Hepatocyte (in vitro differentiated cells): ENCODE measurements around the gene BSN. TPM values are rescaled to one million over a fixed set of nuclear protein-coding genes. Genes with fewer than 3 reads are reported as not detected.
A peak's percentile ranks its signal among the peaks of the same experiment; 100 is the strongest.

Experiments used
- DNase-seq: peaks from one replicate; pipeline ENCODE4 v3.0.0-alpha.2; 2016; ENCODE audit warnings: low spot score
- H2AFZ ChIP-seq: fragments of 200-600 bp; sonication (generic); 2 replicates; pipeline ENCODE4 v1.6.0; 2016; ENCODE audit warnings: antibody characterized with exemption, mild to moderate bottlenecking
- H3K27ac ChIP-seq: fragments of 200-600 bp; sonication (generic); 2 replicates; pipeline ENCODE4 v1.5.1; 2016; ENCODE audit warnings: mild to moderate bottlenecking
- H3K27me3 ChIP-seq: fragments of 200-600 bp; sonication (generic); 2 replicates; pipeline ENCODE4 v1.6.1; 2016
- H3K36me3 ChIP-seq: fragments of 200-600 bp; sonication (generic); replicated peaks from 2 replicates; pipeline ENCODE4 v1.5.1; 2016; ENCODE audit warnings: low read depth; ENCODE audit not compliant: insufficient read depth
- H3K4me1 ChIP-seq: fragments of 200-600 bp; sonication (generic); 2 replicates; pipeline ENCODE4 v1.5.1; 2016; ENCODE audit warnings: mild to moderate bottlenecking, moderate library complexity; ENCODE audit not compliant: insufficient read depth
- H3K4me2 ChIP-seq: fragments of 200-600 bp; sonication (generic); 2 replicates; pipeline ENCODE4 v1.6.0; 2016
- H3K4me3 ChIP-seq: fragments of 200-600 bp; sonication (generic); 2 replicates; pipeline ENCODE4 v1.5.1; 2016; ENCODE audit warnings: mild to moderate bottlenecking
- H3K79me2 ChIP-seq: fragments of 200-600 bp; sonication (generic); 2 replicates; pipeline ENCODE4 v1.6.0; 2017; ENCODE audit warnings: mild to moderate bottlenecking
- H3K9me2 ChIP-seq: fragments of 200-600 bp; sonication (generic); replicated peaks from 2 replicates; pipeline ENCODE4 v1.6.0; 2017; ENCODE audit warnings: mild to moderate bottlenecking; ENCODE audit not compliant: insufficient read depth
- H3K9me3 ChIP-seq: fragments of 200-600 bp; sonication (generic); 2 replicates; pipeline ENCODE4 v1.5.1; 2016; ENCODE audit warnings: low read depth, mild to moderate bottlenecking
- H4K20me1 ChIP-seq: fragments of 200-600 bp; sonication (generic); 2 replicates; pipeline ENCODE4 v1.6.0; 2016; ENCODE audit warnings: mild to moderate bottlenecking; ENCODE audit not compliant: insufficient read depth, poor library complexity, severe bottlenecking
- CTCF ChIP-seq: fragments of 200-600 bp; sonication (generic); IDR thresholded peaks from 2 replicates; pipeline ENCODE4 v1.5.1; 2016; ENCODE audit warnings: antibody characterized with exemption, mild to moderate bottlenecking; ENCODE audit not compliant: poor library complexity
- EZH2 ChIP-seq: fragments of 200-600 bp; sonication (generic); IDR thresholded peaks from 2 replicates; pipeline ENCODE4 v1.6.1; 2016; ENCODE audit warnings: antibody characterized with exemption, mild to moderate bottlenecking, borderline replicate concordance
- EZH2phosphoT487 ChIP-seq: fragments of 200-600 bp; sonication (generic); IDR thresholded peaks from one replicate; pipeline ENCODE4 v1.6.1; 2018; ENCODE audit warnings: antibody characterized with exemption, mild to moderate bottlenecking, low read depth, moderate library complexity; ENCODE audit not compliant: unreplicated experiment, severe bottlenecking
- WGBS: methylation state at CpG from one replicate; pipeline ENCODE4 v1.1.6; 2016; ENCODE audit warnings: low lambda C conversion rate; ENCODE audit errors: missing lambda C conversion rate; 5-methylcytosine and 5-hydroxymethylcytosine counted together
- polyA plus RNA-seq: library from polyadenylated mRNA; unstranded; fragments of >200 nt; fragmentation: Nextera tagmentation; extraction: Ambion mirVana; gene quantifications from 2 replicates; pipeline ENCODE4 v1.2.1, GENCODE V29; 2016
- total RNA-seq: library from RNA; depleted of rRNA; stranded (reverse); fragments of >200 nt; gene quantifications from 2 replicates; pipeline ENCODE4 v1.2.3, GENCODE V29; 2014

Gene BSN
- total and polyA plus RNA-seq, 2 experiments from 2014 or later, result 0.37 to 0.44 TPM

- no peak for DNase-seq
- H4K20me1 ChIP-seq, result no peaks in the 10 kb centered on the region
- TF ChIP-seq CTCF (no peak), EZH2 (no peak), EZH2phosphoT487 (no peak)
- no peak overlapping the region for H2AFZ ChIP-seq
- H3K4me1 ChIP-seq, result peaks cover 28% of the 10 kb centered on the region
- no peaks in the 10 kb centered on the region for H3K36me3 ChIP-seq
- no peaks in the 10 kb centered on the region for H3K9me2 ChIP-seq
- 93% methylated on average over 6 of the region's 6 CpGs for WGBS
- H3K9me3 ChIP-seq, result no peaks in the 10 kb centered on the region
- H3K4me3 ChIP-seq, result no peak overlapping the region
- no peaks in the 10 kb centered on the region for H3K79me2 ChIP-seq
- H3K4me2 ChIP-seq, result no peak overlapping the region
- H3K27ac ChIP-seq, result no peak overlapping the region
- H3K27me3 ChIP-seq, result no peaks in the 10 kb centered on the region
Measured at GRCh38 chr3:49665822-49666519, 111.7 kb downstream of the BSN start.

- WGBS, result 54% methylated on average over 8 of the region's 8 CpGs
- DNase-seq, result peak; percentile 34
- no peak overlapping the region for H3K4me2 ChIP-seq
- H3K36me3 ChIP-seq, result no peaks in the 10 kb centered on the region
- no peaks in the 10 kb centered on the region for H3K9me2 ChIP-seq
- no peak for TF ChIP-seq EZH2
- no peak for TF ChIP-seq EZH2phosphoT487
- TF ChIP-seq CTCF, result no peak
- no peak overlapping the region for H3K4me3 ChIP-seq
- H3K9me3 ChIP-seq, result no peaks in the 10 kb centered on the region
- no peak overlapping the region for H2AFZ ChIP-seq
- no peak overlapping the region for H3K27ac ChIP-seq
- H3K27me3 ChIP-seq, result no peaks in the 10 kb centered on the region
- no peaks in the 10 kb centered on the region for H3K79me2 ChIP-seq
- no peaks in the 10 kb centered on the region for H4K20me1 ChIP-seq
- H3K4me1 ChIP-seq, result peaks cover 28% of the 10 kb centered on the region
Measured at GRCh38 chr3:49666592-49666991, 112.3 kb downstream of the BSN start.

- H3K4me1 ChIP-seq, result peaks cover 31% of the 10 kb centered on the region
- H3K27ac ChIP-seq, result peak overlapping the region; percentile 73
- H3K4me2 ChIP-seq, result peak overlapping the region; percentile 15
- no peaks in the 10 kb centered on the region for H3K27me3 ChIP-seq
- no peak overlapping the region for H3K4me3 ChIP-seq
- no peak for DNase-seq
- no peak for TF ChIP-seq EZH2phosphoT487
- no peak for TF ChIP-seq CTCF
- TF ChIP-seq EZH2, result no peak
- WGBS, result 92% methylated on average over 23 of the region's 25 CpGs
- no peaks in the 10 kb centered on the region for H4K20me1 ChIP-seq
- H3K9me2 ChIP-seq, result no peaks in the 10 kb centered on the region
- no peaks in the 10 kb centered on the region for H3K79me2 ChIP-seq
- no peaks in the 10 kb centered on the region for H3K9me3 ChIP-seq
- H3K36me3 ChIP-seq, result no peaks in the 10 kb centered on the region
- H2AFZ ChIP-seq, result no peak overlapping the region
Measured at GRCh38 chr3:49667701-49668413, 113.6 kb downstream of the BSN start.
